Endothelial cell of umbilical vein (primary cell): Measurements from ENCODE around the gene C2orf74. TPM values are rescaled to one million over a fixed set of nuclear protein-coding genes. Genes with fewer than 3 reads are reported as not detected.
"Not testable (repeated sequence)": the region's sequence is repeated elsewhere in the genome, so short reads cannot be mapped to it uniquely, and the experiment has no call there.

Experiments used
- BruUV-seq: library from RNA; stranded (reverse); fragments of 400-500 nt; replicated peaks from 2 replicates; lab custom pipeline; 2021; lab: Mats Ljungman, UMichigan
- CTCF ChIA-PET: fragments of 300-600, 350-600 bp; sonication (Branson Sonifier 250); formaldehyde crosslinking; loops from one replicate; lab custom pipeline; 2021; ENCODE audit warnings: antibody characterized with exemption, inconsistent platforms; lab: Charles Lee
- POLR2A ChIA-PET: fragments of 300-600, 350-600 bp; sonication (Branson Sonifier 250); formaldehyde crosslinking; loops from one replicate; lab custom pipeline; 2021; ENCODE audit warnings: antibody characterized with exemption, inconsistent platforms; lab: Charles Lee
- DNase-seq: peaks from one replicate; pipeline ENCODE4 v3.0.0-alpha.2; 2011; ENCODE audit warnings: low read depth, low spot score
- FAIRE-seq: peaks from 2 replicates; lab custom pipeline; 2011; peaks lifted over from hg19 to GRCh38; lab: Jason Lieb, UNC
- H2AFZ ChIP-seq: 2 replicates; pipeline ENCODE4 v1.6.0; 2012; ENCODE audit warnings: low read depth, low read length, control low read depth, inconsistent platforms
- H3K27ac ChIP-seq: 2 replicates; pipeline ENCODE4 v1.5.1; 2011; ENCODE audit warnings: low read depth, mild to moderate bottlenecking, control low read depth, low read length, moderate library complexity; ENCODE audit not compliant: insufficient read depth
- H3K27me3 ChIP-seq, 2 experiments: 2 replicates each; pipeline versions ENCODE4 v1.6.0 to v1.6.1; 2011; ENCODE audit warnings: low read length in 2 of 2, mixed read lengths in 1 of 2; ENCODE audit not compliant: control insufficient read depth in 2 of 2, insufficient read depth in 2 of 2
- H3K36me3 ChIP-seq, 2 experiments: 2 replicates in 1 of 2; 3 replicates in 1 of 2; pipeline ENCODE4 v1.5.1; 2011; ENCODE audit warnings: low read length in 2 of 2, mild to moderate bottlenecking in 1 of 2, moderate library complexity in 1 of 2; ENCODE audit not compliant: control insufficient read depth in 2 of 2, insufficient read depth in 2 of 2; ENCODE audit errors: extremely low read depth in 1 of 2
- H3K4me1 ChIP-seq: 3 replicates; pipeline ENCODE4 v1.5.1; 2011; ENCODE audit warnings: mild to moderate bottlenecking, low read length; ENCODE audit not compliant: control insufficient read depth, insufficient read depth; ENCODE audit errors: extremely low read depth
- H3K4me2 ChIP-seq: 2 replicates; pipeline ENCODE4 v1.6.1; 2011; ENCODE audit warnings: low read length, control low read depth, mixed read lengths; ENCODE audit not compliant: insufficient read depth
- H3K4me3 ChIP-seq, 3 experiments: fragments of 200-600 bp in 1 of 3; sonication (generic), shearing (Covaris generic) in 1 of 3; replicated peaks in 1 of 3; 2 replicates each; pipeline ENCODE4 v1.5.1; 2011 to 2016; ENCODE audit warnings: control low read depth in 3 of 3, low read length in 3 of 3, mild to moderate bottlenecking in 2 of 3, inconsistent platforms in 1 of 3, low read depth in 1 of 3, moderate library complexity in 1 of 3; ENCODE audit not compliant: insufficient read depth in 1 of 3
- H3K79me2 ChIP-seq: 2 replicates; pipeline ENCODE4 v1.6.0; 2012; ENCODE audit warnings: low read length, inconsistent platforms; ENCODE audit not compliant: control insufficient read depth, insufficient read depth
- H3K9ac ChIP-seq: replicated peaks from 2 replicates; pipeline ENCODE3; 2011; ENCODE audit warnings: low read length, control low read depth; ENCODE audit not compliant: insufficient read depth; ENCODE audit errors: extremely low read depth
- H3K9me1 ChIP-seq: replicated peaks from 3 replicates; pipeline ENCODE4 v1.6.0; 2011; ENCODE audit warnings: mild to moderate bottlenecking, low read length; ENCODE audit not compliant: control insufficient read depth, insufficient read depth; ENCODE audit errors: extremely low read depth
- H3K9me3 ChIP-seq: replicated peaks from 2 replicates; pipeline ENCODE4 v1.5.1; 2012; ENCODE audit warnings: low read length, inconsistent platforms; ENCODE audit not compliant: control insufficient read depth, insufficient read depth
- H4K20me1 ChIP-seq: replicated peaks from 2 replicates; pipeline ENCODE3; 2011; ENCODE audit warnings: mild to moderate bottlenecking, low read length; ENCODE audit not compliant: control insufficient read depth, insufficient read depth; ENCODE audit errors: extremely low read depth
- EZH2 ChIP-seq: IDR thresholded peaks from 2 replicates; pipeline ENCODE4 v1.6.1; 2012; ENCODE audit warnings: borderline replicate concordance, low read depth, mild to moderate bottlenecking, moderate library complexity, low read length, inconsistent platforms; ENCODE audit not compliant: severe bottlenecking
- GATA2 ChIP-seq: IDR thresholded peaks from 2 replicates; pipeline ENCODE4 v1.7.0; 2011; ENCODE audit warnings: low read depth, mild to moderate bottlenecking, moderate library complexity, mixed read lengths, low read length; ENCODE audit not compliant: insufficient read length, insufficient read depth
- JUN ChIP-seq: IDR thresholded peaks from 2 replicates; pipeline ENCODE4 v1.6.1; 2011; ENCODE audit warnings: borderline replicate concordance, low read depth; ENCODE audit not compliant: insufficient read length, insufficient read depth
- MAX ChIP-seq: IDR thresholded peaks from 2 replicates; pipeline ENCODE4 v1.6.1; 2011; ENCODE audit not compliant: insufficient read depth, insufficient read length
- MYC ChIP-seq: IDR thresholded peaks from one replicate; pipeline ENCODE4 v1.6.1; 2011; ENCODE audit warnings: mild to moderate bottlenecking, low read depth, low read length
- POLR2A ChIP-seq: IDR thresholded peaks from 2 replicates; pipeline ENCODE4 v1.6.1; 2012; ENCODE audit warnings: low read depth, mild to moderate bottlenecking, control low read depth, low read length
- dilution Hi-C: fragments of 300-500 bp; cut with MboI; formaldehyde crosslinking; loops from one replicate; pipeline ENCODE4 v1.15.0; 2019; ENCODE audit warnings: low sequenced_read_pairs; ENCODE audit not compliant: extremely low pct_ligation_motif_present
- intact Hi-C: fragments of 100-400 bp; cut with micrococcal nuclease; formaldehyde crosslinking; loops from one replicate; pipeline ENCODE4 v1.10.0; 2022
- polyA plus RNA-seq, 4 experiments: library from polyadenylated mRNA; depleted of rRNA in 3 of 4; stranded (reverse) in 3 of 4; unstranded in 1 of 4; fragments of >200 nt; gene quantifications; 2 replicates each; pipeline versions ENCODE4 v1.2.1 to v1.2.3, GENCODE V29; 2011 to 2012; ENCODE audit warnings: missing spikeins in 1 of 4
- total RNA-seq: library from RNA; stranded (reverse); gene quantifications from 2 replicates; pipeline ENCODE4 v1.2.3, GENCODE V29; 2021
- TF ChIP-seq, protein P1 (sequence below), 2 donors: IDR thresholded peaks; 1 replicate in 1 of 2; 2 replicates in 1 of 2; pipeline ENCODE4 v1.5.1; 2011; ENCODE audit warnings: low read length in 2 of 2, mild to moderate bottlenecking in 2 of 2, moderate library complexity in 2 of 2, control low read depth in 1 of 2, inconsistent platforms in 1 of 2, low read depth in 1 of 2; ENCODE audit not compliant: insufficient read depth in 1 of 2; ENCODE audit errors: extremely low read depth in 1 of 2

The C2orf74 gene
- total and polyA plus RNA-seq, 2 donors (not counting 3 experiments of a cell fraction or from before 2014, with no cell fraction given) = 4.1 to 5.6 TPM

GRCh38 chr2:61145990-61146389, 16.0 kb upstream of the C2orf74 start:
- Histone ChIP-seq H3K36me3 (peaks cover 0 to 3% of the 10 kb centered on the region in 2 experiments), H3K4me3 (no peak overlapping the region), H3K79me2 (no peaks in the 10 kb centered on the region), H2AFZ (no peak overlapping the region), H3K9me1 (no peaks in the 10 kb centered on the region), H3K27me3 (no peaks in the 10 kb centered on the region), H3K4me1 (no peaks in the 10 kb centered on the region), H3K4me2 (no peak overlapping the region), H3K9me3 (no peaks in the 10 kb centered on the region), H3K9ac (no peak overlapping the region), H3K27ac (no peak overlapping the region), H4K20me1 (no peaks in the 10 kb centered on the region)
- FAIRE-seq = no peak
- POLR2A ChIA-PET = no interaction called here
- BruUV-seq = no TSS peak
- CTCF ChIA-PET = no interaction called here
- DNase-seq = no peak
- intact Hi-C loops (loop anchor here (1.0 kb wide), 1 partner anchor 30 kb away; no protein-coding TSS in a partner anchor), dilution Hi-C loops (no loop called here)
- TF ChIP-seq JUN = no peak
- TF ChIP-seq POLR2A = no peak
- TF ChIP-seq, protein P1, sequence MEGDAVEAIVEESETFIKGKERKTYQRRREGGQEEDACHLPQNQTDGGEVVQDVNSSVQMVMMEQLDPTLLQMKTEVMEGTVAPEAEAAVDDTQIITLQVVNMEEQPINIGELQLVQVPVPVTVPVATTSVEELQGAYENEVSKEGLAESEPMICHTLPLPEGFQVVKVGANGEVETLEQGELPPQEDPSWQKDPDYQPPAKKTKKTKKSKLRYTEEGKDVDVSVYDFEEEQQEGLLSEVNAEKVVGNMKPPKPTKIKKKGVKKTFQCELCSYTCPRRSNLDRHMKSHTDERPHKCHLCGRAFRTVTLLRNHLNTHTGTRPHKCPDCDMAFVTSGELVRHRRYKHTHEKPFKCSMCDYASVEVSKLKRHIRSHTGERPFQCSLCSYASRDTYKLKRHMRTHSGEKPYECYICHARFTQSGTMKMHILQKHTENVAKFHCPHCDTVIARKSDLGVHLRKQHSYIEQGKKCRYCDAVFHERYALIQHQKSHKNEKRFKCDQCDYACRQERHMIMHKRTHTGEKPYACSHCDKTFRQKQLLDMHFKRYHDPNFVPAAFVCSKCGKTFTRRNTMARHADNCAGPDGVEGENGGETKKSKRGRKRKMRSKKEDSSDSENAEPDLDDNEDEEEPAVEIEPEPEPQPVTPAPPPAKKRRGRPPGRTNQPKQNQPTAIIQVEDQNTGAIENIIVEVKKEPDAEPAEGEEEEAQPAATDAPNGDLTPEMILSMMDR (IDR thresholded peaks at IDR 0.05; ENCODE audit: extremely low read depth in 1 of 2, insufficient read depth in 1 of 2, low read depth in 1 of 2, low read length in 2 of 2) = no peak
- no peak for TF ChIP-seq MYC
- no peak for TF ChIP-seq GATA2
- TF ChIP-seq EZH2 = no peak
- no peak for TF ChIP-seq MAX

DNA sequence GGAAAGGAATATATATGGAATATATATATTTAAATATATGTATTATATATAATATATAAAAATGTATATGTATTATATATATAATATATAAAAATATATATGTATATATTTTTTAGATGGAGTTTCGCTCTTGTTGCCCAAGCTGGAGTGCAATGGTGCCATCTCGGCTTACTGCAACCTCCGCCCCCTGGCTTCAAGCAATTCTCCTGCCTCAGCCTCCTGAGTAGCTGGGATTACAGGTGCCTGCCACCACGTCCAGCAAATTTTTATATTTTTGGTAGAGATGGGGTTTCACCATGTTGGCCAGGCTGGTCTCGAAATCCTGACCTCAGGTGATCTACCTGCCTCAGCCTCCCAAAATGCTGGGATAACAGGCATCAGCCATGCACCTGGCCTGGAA, 13.9 kb upstream of the C2orf74 start:
- intact Hi-C loops, H3K4me2 ChIP-seq, H3K79me2 ChIP-seq, H3K9me1 ChIP-seq, H3K9ac ChIP-seq, H3K36me3 ChIP-seq, CTCF ChIA-PET, BruUV-seq, H3K9me3 ChIP-seq, H3K27ac ChIP-seq, H3K4me1 ChIP-seq, FAIRE-seq, H4K20me1 ChIP-seq, H3K4me3 ChIP-seq, H3K27me3 ChIP-seq, DNase-seq, POLR2A ChIA-PET, dilution Hi-C loops, H2AFZ ChIP-seq: not testable (repeated sequence)
